HG03460 (cell line): ENCODE data around the gene HLA-DRB5.
"Not testable (repeated sequence)": the region's sequence is repeated elsewhere in the genome, so short reads cannot be mapped to it uniquely, and the experiment has no call there.

Experiments used
- ATAC-seq: cut with Tn5 transposase; IDR thresholded peaks from one replicate; pipeline ENCODE4 v1.9.1; 2021; ENCODE audit not compliant: unreplicated experiment

HLA-DRB5 gene

GRCh38 chr6:32529697-32530430 is at the start of gene HLA-DRB5:
Gene HLA-DRB5 (minus strand): TSS chr6:32530287. CDS start chr6:32530224, 63 bp downstream.
- no peak for ATAC-seq

DNA sequence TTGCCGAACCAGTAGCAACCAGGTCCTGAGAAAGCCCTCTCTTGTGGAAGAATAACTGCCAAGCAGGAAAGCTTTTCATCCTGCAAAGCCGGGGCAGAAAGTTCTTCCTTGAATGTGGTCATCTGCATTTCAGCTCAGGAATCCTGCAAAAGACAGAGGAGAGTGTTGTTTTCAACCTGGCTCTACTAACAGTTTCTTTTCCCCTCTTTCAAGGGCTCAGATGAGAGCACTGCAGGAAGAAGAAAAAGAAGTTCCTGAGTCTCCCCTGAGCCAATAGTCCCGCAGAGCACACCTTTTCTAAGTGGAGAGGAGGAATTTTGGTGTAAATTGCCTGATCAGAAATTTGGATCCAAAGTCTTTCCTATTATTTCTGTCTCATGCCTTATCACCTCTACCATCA is 48.9 kb upstream of the HLA-DRB5 start:
- ATAC-seq = no peak

- ATAC-seq = not testable (repeated sequence)
These were observed 47.4 kb upstream of the HLA-DRB5 start for GRCh38 chr6:32577493-32577892.

GRCh38 chr6:32576250-32576649 is 46.2 kb upstream of the HLA-DRB5 start:
- ATAC-seq = no peak

- no peak for ATAC-seq
These were observed 40.3 kb upstream of the HLA-DRB5 start for GRCh38 chr6:32570363-32570905.

DNA sequence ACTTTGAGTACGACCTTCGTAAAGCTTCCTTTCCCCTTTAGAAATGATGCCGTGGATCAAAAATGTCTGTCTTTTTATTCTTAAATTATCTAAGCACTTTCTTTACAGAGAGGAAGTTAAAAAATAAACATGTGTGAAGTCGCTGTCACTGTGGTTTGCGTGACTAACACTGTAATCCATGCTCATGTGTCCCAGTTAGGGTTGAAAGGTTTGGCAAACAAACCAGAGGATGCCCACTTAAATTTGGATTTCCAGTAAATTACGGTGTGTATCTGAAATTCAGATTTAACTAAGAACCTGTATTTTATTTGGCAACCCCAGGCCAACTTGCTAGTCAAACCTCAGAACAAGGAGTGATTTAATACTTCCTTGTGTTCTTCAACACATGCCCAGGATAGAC is 38.5 kb upstream of the HLA-DRB5 start:
- no peak for ATAC-seq

GRCh38 chr6:32566957-32567356 is 36.9 kb upstream of the HLA-DRB5 start:
- ATAC-seq = no peak

- no peak for ATAC-seq
These were observed 35.4 kb upstream of the HLA-DRB5 start for GRCh38 chr6:32565511-32565910.

- no peak for ATAC-seq
These were observed 32.9 kb upstream of the HLA-DRB5 start for GRCh38 chr6:32562940-32563339.

DNA sequence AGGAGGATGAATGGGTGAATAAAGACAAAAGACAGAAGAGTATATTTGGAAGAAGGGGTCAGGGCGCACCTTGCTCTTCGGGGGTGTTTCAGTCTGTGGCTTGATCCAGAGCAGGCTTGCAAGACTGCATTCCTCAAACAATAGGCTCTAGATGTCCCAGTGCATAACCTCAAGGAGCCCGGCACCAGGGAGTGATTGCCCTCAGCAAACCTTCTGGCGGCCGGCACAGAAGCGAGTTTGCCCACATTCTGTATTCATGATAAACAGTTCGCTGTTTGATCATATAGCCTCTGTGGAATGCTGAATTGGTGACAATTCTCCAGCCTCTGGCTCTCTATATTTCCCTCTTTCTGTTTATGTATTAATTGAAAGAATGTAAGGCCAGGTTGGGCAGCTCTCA is 29.7 kb upstream of the HLA-DRB5 start:
- no peak for ATAC-seq

DNA sequence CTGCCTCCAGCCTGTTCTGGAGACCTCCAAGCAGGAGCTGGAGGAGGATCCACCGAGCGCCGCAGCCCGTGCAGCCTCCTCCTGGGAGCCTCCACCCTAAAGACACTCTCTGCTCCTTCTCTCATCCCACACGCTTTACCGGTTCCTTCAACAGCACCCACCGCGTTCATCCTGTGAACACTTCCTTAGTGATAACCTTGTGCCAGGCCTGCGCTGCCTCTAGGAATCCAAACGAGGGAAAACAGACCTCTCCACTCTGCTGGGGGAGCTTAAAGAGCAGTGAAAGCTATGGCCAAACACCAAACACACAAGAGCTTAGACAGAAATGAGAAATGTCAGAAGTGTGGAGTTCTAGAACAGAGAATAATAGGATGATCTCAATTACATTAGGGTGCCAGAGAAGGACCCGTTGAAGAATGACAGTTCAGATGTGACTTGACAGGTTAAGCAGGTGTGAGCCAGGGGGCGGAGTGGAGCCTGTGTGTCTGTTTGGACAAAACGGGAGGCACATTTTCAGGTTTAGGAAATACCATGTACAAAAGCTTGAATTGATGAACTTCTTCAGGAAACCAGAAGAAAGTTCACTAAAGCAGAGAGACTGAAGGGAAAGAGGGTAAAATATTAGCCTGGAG is 28.5 kb upstream of the HLA-DRB5 start:
- no peak for ATAC-seq

GRCh38 chr6:32554116-32554965 is 24.3 kb upstream of the HLA-DRB5 start:
- no peak for ATAC-seq

GRCh38 chr6:32553037-32553742 is 23.1 kb upstream of the HLA-DRB5 start:
- ATAC-seq = no peak

- ATAC-seq = no peak
These were observed 21.3 kb upstream of the HLA-DRB5 start for GRCh38 chr6:32551410-32551809.

DNA sequence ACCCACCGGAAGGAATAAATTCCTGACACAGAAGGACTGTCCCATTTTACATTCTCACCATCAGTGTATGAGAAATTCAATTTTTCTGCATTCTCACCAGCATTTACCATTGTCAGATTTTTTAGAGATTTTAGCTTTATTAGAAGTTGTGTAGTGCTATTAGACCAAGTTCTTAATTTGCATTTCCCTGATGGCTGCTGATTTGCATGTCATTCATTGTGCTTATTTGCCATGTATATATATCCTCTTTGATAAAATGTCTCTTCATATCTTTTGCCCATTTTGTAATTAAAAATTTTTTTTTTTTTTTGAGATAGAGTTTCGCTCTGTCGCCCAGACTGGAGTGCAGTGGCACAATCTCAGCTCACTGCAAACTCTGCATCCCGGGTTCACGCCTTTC is 9.8 kb upstream of the HLA-DRB5 start:
- ATAC-seq = no peak

DNA sequence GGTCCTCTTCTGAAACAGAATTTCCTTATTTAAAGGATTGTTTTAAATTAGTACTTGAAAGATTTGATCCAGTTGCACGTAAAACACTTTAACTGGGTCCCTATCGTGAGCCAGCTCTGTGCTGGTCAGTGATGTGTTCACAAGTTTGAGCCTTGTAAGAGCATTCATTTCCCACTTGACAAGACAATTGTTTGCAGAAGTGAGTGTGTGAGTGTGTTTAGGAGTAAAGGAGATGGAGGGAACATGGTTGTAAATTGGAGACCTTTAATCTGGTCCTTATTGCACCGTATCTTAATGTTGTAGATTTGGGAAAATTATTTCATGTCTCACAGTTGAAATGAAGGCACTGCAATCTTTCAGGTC is 325 bp upstream of the HLA-DRB5 start:
- ATAC-seq = not testable (repeated sequence)

DNA sequence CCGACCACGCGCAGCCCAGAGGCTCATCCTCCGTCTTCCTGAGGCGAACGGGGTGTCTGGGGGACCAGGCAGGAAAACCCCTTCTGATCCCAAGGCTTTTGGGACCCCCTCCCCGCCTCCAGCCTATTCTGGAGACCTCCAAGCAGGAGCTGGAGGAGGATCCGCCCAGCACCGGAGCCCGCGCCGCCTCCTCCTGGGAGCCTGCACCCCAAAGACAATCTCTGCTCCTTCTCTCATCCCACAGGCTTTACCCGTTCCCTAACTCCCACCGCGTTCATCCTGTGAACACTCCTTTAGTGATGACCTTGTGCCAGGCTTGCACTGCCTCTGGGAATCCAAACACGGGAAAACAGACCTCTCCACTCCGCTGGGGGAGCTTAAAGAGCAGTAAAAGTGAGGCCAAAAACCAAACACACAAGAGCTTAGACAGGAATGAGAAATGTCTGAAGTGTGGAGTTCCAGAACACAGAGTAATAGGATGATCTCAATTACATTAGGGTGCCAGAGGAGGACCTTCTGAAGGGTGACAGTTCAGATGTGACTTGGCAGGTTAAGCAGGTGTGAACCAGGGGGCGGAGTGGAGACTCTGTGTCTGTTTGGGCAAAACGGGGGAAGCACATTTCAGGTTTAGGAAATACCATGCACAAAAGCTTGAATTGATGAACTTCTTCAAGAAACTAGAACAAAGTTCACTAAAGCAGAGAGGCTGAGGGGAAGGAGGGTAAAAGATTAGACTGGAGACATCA is 7.6 kb downstream of the HLA-DRB5 start:
- no peak for ATAC-seq

GRCh38 chr6:32519910-32520258 is 10.2 kb downstream of the HLA-DRB5 start:
- no peak for ATAC-seq

- no peak for ATAC-seq
These were observed 10.8 kb downstream of the HLA-DRB5 start for GRCh38 chr6:32519118-32519909.
